ENCODE data around the gene STRAP. TPM values are rescaled to one million over a fixed set of nuclear protein-coding genes. Genes with fewer than 3 reads are reported as not detected.
"Not testable (repeated sequence)": the region's sequence is repeated elsewhere in the genome, so short reads cannot be mapped to it uniquely, and the experiment has no call there.

STRAP gene
- total RNA-seq, 6 experiments from 2014 or later, result 179 to 208 (median 193) TPM

DNA sequence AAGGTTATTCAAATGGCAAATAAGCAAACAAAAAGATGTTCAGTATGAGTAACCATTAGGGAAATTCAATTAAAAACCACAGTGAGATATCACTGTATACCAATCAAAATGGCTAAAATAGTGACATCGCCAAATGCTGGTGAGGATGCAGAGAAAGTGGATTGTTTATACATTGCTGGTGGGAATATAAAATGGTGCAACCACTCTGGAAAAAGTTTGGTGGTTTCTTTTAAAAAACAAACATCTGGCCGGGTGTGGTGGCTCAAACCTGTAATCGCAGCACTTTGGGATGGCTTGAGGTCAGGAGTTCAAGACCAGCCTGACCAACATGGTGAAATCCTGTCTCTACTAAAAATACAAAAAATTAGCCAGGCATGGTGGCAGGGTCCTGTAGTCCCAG is 14.0 kb upstream of the STRAP start:
- Mint-ChIP-seq H3K27ac (no peak overlapping the region), H3K4me3 (no peak overlapping the region), H3K27me3 (ENCODE audit: insufficient read depth) (peaks cover 5% of the 10 kb centered on the region), H3K36me3 (ENCODE audit: low read depth) (peaks cover 12% of the 10 kb centered on the region; the same call in 1 of the 2 replicates), H3K9me3 (peaks cover 11% of the 10 kb centered on the region), H3K4me1 (ENCODE audit: low read depth) (peaks cover 10% of the 10 kb centered on the region)
- TF ChIP-seq, protein P1, sequence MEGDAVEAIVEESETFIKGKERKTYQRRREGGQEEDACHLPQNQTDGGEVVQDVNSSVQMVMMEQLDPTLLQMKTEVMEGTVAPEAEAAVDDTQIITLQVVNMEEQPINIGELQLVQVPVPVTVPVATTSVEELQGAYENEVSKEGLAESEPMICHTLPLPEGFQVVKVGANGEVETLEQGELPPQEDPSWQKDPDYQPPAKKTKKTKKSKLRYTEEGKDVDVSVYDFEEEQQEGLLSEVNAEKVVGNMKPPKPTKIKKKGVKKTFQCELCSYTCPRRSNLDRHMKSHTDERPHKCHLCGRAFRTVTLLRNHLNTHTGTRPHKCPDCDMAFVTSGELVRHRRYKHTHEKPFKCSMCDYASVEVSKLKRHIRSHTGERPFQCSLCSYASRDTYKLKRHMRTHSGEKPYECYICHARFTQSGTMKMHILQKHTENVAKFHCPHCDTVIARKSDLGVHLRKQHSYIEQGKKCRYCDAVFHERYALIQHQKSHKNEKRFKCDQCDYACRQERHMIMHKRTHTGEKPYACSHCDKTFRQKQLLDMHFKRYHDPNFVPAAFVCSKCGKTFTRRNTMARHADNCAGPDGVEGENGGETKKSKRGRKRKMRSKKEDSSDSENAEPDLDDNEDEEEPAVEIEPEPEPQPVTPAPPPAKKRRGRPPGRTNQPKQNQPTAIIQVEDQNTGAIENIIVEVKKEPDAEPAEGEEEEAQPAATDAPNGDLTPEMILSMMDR (IDR thresholded peaks at IDR 0.05), result no peak
- DNase-seq, result no peak

DNA sequence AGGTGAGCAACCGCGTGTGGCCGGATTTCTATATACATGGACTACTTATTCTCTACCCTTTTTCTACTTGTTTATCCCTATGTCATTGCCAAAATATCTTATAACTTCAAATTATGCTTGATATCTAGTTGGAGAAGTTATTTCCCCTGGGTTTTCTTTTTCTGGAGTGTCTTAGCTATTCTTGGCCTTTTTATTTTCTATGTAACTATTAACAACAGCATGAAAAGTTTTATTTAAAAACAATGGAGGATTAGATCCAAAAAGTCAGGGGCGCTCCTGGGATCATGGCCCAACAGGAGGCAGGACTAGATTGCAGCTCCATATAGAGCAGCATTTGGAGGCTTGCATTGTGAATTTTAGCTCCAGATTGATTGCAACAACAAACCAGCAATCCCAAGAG is 8.6 kb upstream of the STRAP start:
- no peak overlapping the region for H3K27ac Mint-ChIP-seq

DNA sequence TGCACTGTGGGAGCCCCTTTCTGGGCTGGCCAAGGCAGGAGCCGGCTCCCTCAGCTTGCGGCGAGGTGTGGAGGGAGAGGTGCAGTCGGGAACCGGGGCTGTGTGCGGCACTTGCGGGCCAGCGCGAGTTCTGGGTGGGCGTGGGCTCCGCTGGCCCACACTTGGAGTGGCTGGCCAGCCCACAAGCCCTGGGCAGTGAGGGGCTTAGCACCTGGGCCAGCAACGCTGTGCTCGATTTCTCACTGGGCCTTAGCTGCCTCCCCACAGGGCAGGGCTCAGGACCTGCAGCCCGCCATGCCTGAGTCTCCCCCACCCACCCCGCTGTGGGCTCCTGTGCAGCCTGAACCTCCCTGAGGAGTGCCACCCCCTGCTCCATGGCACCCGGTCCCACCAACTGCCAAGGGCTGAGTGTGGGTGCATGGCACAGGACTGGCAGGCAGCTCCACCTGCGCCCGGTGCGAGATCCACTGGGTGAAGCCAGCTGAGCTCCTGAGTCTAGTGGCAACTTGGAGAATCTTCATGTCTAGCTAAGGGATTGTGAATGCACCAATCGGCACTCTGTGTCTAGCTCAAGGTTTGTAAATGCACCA is 7.5 kb upstream of the STRAP start:
- not testable (repeated sequence) for H3K27ac Mint-ChIP-seq; DNase-seq; H3K4me1 Mint-ChIP-seq (ENCODE audit: low read depth); H3K4me3 Mint-ChIP-seq; H3K9me3 Mint-ChIP-seq; H3K27me3 Mint-ChIP-seq (ENCODE audit: insufficient read depth); H3K36me3 Mint-ChIP-seq (ENCODE audit: low read depth)

More for the DNA sequence above, 8.6 kb upstream of the STRAP start:
- H3K27me3 Mint-ChIP-seq (ENCODE audit: insufficient read depth), result peaks cover 7% of the 10 kb centered on the region
- no peak overlapping the region for H3K4me3 Mint-ChIP-seq
- TF ChIP-seq, protein P1 (IDR thresholded peaks at IDR 0.05), result no peak
- peaks cover 11% of the 10 kb centered on the region for H3K9me3 Mint-ChIP-seq
- no peaks in the 10 kb centered on the region for H3K4me1 Mint-ChIP-seq (ENCODE audit: low read depth)
- DNase-seq, result no peak
- H3K36me3 Mint-ChIP-seq (ENCODE audit: low read depth), result peaks cover 12% of the 10 kb centered on the region; the same call in 1 of the 2 replicates

DNA sequence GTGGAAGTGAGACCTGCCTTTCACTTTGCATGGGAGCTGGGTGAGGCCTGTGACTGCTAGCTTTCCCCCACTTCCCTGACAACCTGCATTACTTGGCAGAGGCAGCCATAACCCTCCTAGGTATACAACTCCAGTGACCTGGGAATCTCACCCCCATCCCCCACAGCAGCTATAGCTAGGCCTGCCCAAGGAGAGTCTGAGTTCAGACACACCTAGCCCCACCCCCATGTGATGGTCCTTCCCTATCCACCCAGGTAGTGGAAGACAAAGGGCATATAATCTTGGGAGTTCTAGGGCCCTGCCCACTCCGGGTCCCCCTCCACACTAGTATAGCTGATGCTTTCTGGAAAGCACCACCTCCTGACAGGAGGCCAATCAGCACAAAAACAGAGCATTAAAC is 6.3 kb upstream of the STRAP start:
- Mint-ChIP-seq H3K27ac (no peak overlapping the region), H3K4me3 (no peak overlapping the region), H3K27me3 (ENCODE audit: insufficient read depth) (peaks cover 2% of the 10 kb centered on the region), H3K36me3 (ENCODE audit: low read depth) (no peaks in the 10 kb centered on the region), H3K9me3 (no peaks in the 10 kb centered on the region), H3K4me1 (ENCODE audit: low read depth) (peaks cover 4% of the 10 kb centered on the region)
- no peak for DNase-seq
- TF ChIP-seq, protein P1 (IDR thresholded peaks at IDR 0.05), result no peak

DNA sequence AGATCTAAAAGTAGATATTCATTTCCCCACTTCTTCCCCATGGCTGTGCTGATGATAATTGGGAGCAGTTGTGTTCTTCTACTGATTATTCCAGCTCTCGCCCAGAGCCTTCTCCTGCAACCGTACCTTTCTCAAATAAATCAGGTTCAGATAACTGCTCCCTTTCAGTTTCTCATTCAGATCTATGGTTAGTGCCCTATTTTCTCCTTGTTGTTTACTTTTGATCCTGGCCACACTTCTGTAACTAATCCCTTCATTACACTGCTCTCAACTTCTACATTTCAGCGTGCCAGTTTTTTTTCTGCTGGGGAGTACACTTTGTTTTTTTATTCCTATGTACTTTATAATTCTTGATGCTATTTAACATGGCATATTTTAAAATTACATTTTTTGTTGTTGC is 2.8 kb upstream of the STRAP start:
- H3K36me3 Mint-ChIP-seq (ENCODE audit: low read depth), result peaks cover 20% of the 10 kb centered on the region
- no peak overlapping the region for H3K4me3 Mint-ChIP-seq
- TF ChIP-seq, protein P1 (IDR thresholded peaks at IDR 0.05), result no peak
- H3K4me1 Mint-ChIP-seq (ENCODE audit: low read depth), result peaks cover 25% of the 10 kb centered on the region
- peaks cover 2% of the 10 kb centered on the region; the same call in 1 of the 2 replicates for H3K27me3 Mint-ChIP-seq (ENCODE audit: insufficient read depth)
- DNase-seq, result no peak
- no peaks in the 10 kb centered on the region for H3K9me3 Mint-ChIP-seq
- no peak overlapping the region for H3K27ac Mint-ChIP-seq

DNA sequence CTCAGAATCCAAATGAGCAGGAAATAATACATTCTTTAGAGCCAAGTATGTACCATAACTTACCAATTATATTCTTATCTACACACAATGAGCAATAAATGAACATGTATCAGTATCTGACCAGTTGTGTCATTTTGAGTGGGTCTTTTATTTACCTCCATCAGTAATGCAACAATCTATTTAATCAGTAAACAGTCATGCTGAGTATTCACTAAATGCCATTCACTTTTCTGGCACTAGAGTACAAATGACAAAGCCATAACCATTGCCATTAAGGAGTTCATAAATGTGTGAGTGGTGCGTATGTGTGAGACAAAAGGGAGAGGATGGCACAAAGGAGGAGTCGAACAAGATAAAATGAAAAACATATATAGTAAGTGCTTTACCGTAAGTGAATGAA is 1.5 kb upstream of the STRAP start:
- Mint-ChIP-seq H3K4me1 (ENCODE audit: low read depth) (peaks cover 37% of the 10 kb centered on the region), H3K9me3 (no peaks in the 10 kb centered on the region), H3K27me3 (ENCODE audit: insufficient read depth) (peaks cover 2% of the 10 kb centered on the region; the same call in 1 of the 2 replicates), H3K27ac (no peak overlapping the region; the same call in 1 of the 2 replicates), H3K4me3 (peak overlapping the region; percentile 97; the same call in 1 of the 2 replicates), H3K36me3 (ENCODE audit: low read depth) (peaks cover 33% of the 10 kb centered on the region)
- TF ChIP-seq, protein P1 (IDR thresholded peaks at IDR 0.05), result no peak
- DNase-seq, result no peak
